GM12891 (cell line): ENCODE results near the gene TMEM255B.

Experiments
- PAX5 ChIP-seq: IDR thresholded peaks from 2 replicates; pipeline ENCODE4 v1.6.1; 2011; ENCODE audit warnings: low read length, moderate library complexity, mild to moderate bottlenecking; ENCODE audit not compliant: insufficient read depth, severe bottlenecking
- POLR2A ChIP-seq: IDR thresholded peaks from 2 replicates; pipeline ENCODE4 v1.6.1; 2011; ENCODE audit warnings: low read depth, low read length, control low read depth
- POLR2AphosphoS5 ChIP-seq: IDR thresholded peaks from 2 replicates; pipeline ENCODE4 v1.6.1; 2011; ENCODE audit warnings: low read depth, low read length, control low read depth
- POU2F2 ChIP-seq: IDR thresholded peaks from 2 replicates; pipeline ENCODE4 v1.6.1; 2011; ENCODE audit warnings: low read depth, mild to moderate bottlenecking, control low read depth, low read length, moderate library complexity
- SPI1 ChIP-seq: IDR thresholded peaks from 2 replicates; pipeline ENCODE4 v1.6.1; 2011; ENCODE audit warnings: low read depth, low read length, control low read depth
- TAF1 ChIP-seq: IDR thresholded peaks from 2 replicates; pipeline ENCODE4 v1.6.1; 2011; ENCODE audit warnings: low read depth, low read length, control low read depth

GRCh38 chr13:113852536-113853517 lies 93.8 kb downstream of the TMEM255B start:
- TF ChIP-seq POLR2AphosphoS5 (no peak), POLR2A (no peak), TAF1 (no peak), POU2F2 (no peak), SPI1 (no peak), PAX5 (no peak)
